ENCODE results near the gene GPR34.

DNA sequence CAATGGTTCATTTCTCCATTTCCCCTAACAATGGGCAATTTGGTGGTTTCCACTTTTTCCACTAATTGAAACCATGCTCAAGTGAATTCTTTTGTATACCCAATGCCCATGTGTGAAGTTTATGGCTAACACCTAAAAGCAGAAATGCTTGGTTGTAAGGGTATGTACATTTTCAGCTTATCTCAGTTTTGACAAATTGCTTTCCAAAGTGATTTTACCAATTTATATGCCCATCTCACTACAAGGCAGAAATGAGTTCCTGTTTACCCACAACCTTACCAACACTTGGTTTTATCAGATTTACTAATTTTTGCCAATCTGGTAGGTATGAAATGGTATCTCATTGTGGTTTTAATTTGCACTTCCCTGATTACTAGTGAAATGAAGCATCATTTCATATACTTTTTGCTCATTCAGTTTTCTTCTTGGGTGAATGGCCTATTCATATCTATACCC lies 14.8 kb downstream of the GPR34 start:
- TF ChIP-seq, protein P1, sequence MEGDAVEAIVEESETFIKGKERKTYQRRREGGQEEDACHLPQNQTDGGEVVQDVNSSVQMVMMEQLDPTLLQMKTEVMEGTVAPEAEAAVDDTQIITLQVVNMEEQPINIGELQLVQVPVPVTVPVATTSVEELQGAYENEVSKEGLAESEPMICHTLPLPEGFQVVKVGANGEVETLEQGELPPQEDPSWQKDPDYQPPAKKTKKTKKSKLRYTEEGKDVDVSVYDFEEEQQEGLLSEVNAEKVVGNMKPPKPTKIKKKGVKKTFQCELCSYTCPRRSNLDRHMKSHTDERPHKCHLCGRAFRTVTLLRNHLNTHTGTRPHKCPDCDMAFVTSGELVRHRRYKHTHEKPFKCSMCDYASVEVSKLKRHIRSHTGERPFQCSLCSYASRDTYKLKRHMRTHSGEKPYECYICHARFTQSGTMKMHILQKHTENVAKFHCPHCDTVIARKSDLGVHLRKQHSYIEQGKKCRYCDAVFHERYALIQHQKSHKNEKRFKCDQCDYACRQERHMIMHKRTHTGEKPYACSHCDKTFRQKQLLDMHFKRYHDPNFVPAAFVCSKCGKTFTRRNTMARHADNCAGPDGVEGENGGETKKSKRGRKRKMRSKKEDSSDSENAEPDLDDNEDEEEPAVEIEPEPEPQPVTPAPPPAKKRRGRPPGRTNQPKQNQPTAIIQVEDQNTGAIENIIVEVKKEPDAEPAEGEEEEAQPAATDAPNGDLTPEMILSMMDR (IDR thresholded peaks at IDR 0.05; ENCODE audit: low read length): no peak
- no peak for TF ChIP-seq EZH2 (IDR thresholded peaks at IDR 0.05; ENCODE audit: borderline replicate concordance, low read length)
